Activated CD8-positive, alpha-beta T cell treated with anti-CD3 and anti-CD28 coated beads for 36 hours (primary cell): ENCODE data around the gene PGLYRP3. TPM values are rescaled to one million over a fixed set of nuclear protein-coding genes. Genes with fewer than 3 reads are reported as not detected.
A peak's percentile ranks its signal among the peaks of the same experiment; 100 is the strongest.

ENCODE experiments used
- ATAC-seq: fragments of 200-7000 bp; cut with Tn5 transposase; one replicate; pipeline ENCODE4 v1.10.0; 2021; ENCODE audit warnings: mild to moderate bottlenecking, moderate library complexity
- CTCF ChIA-PET: fragments of 350-600 bp; sonication (Branson Sonifier 250); formaldehyde crosslinking; loops from one replicate; lab custom pipeline; 2021; ENCODE audit warnings: antibody characterized with exemption; lab: Charles Lee
- POLR2A ChIA-PET: fragments of 350-600 bp; sonication (Branson Sonifier 250); formaldehyde crosslinking; loops from one replicate; lab custom pipeline; 2021; ENCODE audit warnings: antibody characterized with exemption; lab: Charles Lee
- DNase-seq: peaks from one replicate; pipeline ENCODE4 v3.0.0-alpha.2; 2020
- H3K27ac Mint-ChIP-seq: one replicate; pipeline ENCODE4 v1.8.0; 2021; ENCODE audit warnings: mild to moderate bottlenecking, mixed read lengths
- H3K27me3 Mint-ChIP-seq: one replicate; pipeline ENCODE4 v1.8.0; 2021; ENCODE audit warnings: mixed read lengths
- H3K36me3 Mint-ChIP-seq: one replicate; pipeline ENCODE4 v1.8.0; 2021; ENCODE audit warnings: low read depth, mixed read lengths
- H3K4me1 Mint-ChIP-seq: one replicate; pipeline ENCODE4 v1.8.0; 2021; ENCODE audit warnings: low read depth, mixed read lengths
- H3K4me3 Mint-ChIP-seq: one replicate; pipeline ENCODE4 v1.8.0; 2021; ENCODE audit warnings: mild to moderate bottlenecking, moderate library complexity, mixed read lengths
- H3K9me3 Mint-ChIP-seq: one replicate; pipeline ENCODE4 v1.8.0; 2021; ENCODE audit warnings: mixed read lengths
- CTCF ChIP-seq: fragments of 200-600 bp; IDR thresholded peaks from one replicate; pipeline ENCODE4 v1.8.0; 2022; ENCODE audit warnings: antibody characterized with exemption, mild to moderate bottlenecking
- intact Hi-C: fragments of 100-400 bp; cut with micrococcal nuclease; formaldehyde crosslinking; loops from one replicate; pipeline ENCODE4 v1.10.0; 2022
- total RNA-seq, 2 experiments: library from RNA; stranded (reverse); gene quantifications; one replicate each; pipeline ENCODE4 v1.2.3, GENCODE V29; 2021

Gene PGLYRP3
- total RNA-seq, 2 experiments from 2014 or later: not detected

GRCh38 chr1:153306303-153307220 is 6.2 kb downstream of the PGLYRP3 start:
- intact Hi-C loops: no loop called here
- Mint-ChIP-seq H3K9me3 (no peaks in the 10 kb centered on the region), H3K27me3 (no peaks in the 10 kb centered on the region), H3K4me1 (no peaks in the 10 kb centered on the region), H3K4me3 (no peak overlapping the region), H3K36me3 (no peaks in the 10 kb centered on the region), H3K27ac (no peak overlapping the region)
- no peak for TF ChIP-seq CTCF
- ATAC-seq (no peak), DNase-seq (no peak)
- ChIA-PET CTCF (interaction anchor here (1.5 kb wide), 1 partner anchor 18 kb away, joined by 5 read pairs; no protein-coding TSS in a partner anchor), POLR2A (no interaction called here)

GRCh38 chr1:153305682-153306081 is 7.1 kb downstream of the PGLYRP3 start:
- no peak for TF ChIP-seq CTCF
- ATAC-seq (no peak), DNase-seq (no peak)
- no peaks in the 10 kb centered on the region for H3K4me1 Mint-ChIP-seq
- no peaks in the 10 kb centered on the region for H3K9me3 Mint-ChIP-seq
- CTCF ChIA-PET: interaction anchor here (1.5 kb wide), 1 partner anchor 17 kb away, joined by 5 read pairs; no protein-coding TSS in a partner anchor
- no peaks in the 10 kb centered on the region for H3K36me3 Mint-ChIP-seq
- H3K27ac Mint-ChIP-seq: no peak overlapping the region
- POLR2A ChIA-PET: no interaction called here
- no peaks in the 10 kb centered on the region for H3K27me3 Mint-ChIP-seq
- no peak overlapping the region for H3K4me3 Mint-ChIP-seq
- intact Hi-C loops: no loop called here

- CTCF ChIA-PET: interaction anchor here (1.2 kb wide), 1 partner anchor 11 kb away, joined by 3 read pairs; no protein-coding TSS in a partner anchor
These were observed 10.4 kb downstream of the PGLYRP3 start for GRCh38 chr1:153302308-153302707.

GRCh38 chr1:153293851-153294250 is 18.9 kb downstream of the PGLYRP3 start:
- DNase-seq: peak; percentile 7
- CTCF ChIA-PET: no interaction called here
- Mint-ChIP-seq H3K4me1 (peaks cover 12% of the 10 kb centered on the region), H3K36me3 (no peaks in the 10 kb centered on the region), H3K27ac (no peak overlapping the region), H3K9me3 (no peaks in the 10 kb centered on the region), H3K27me3 (peaks cover 6% of the 10 kb centered on the region), H3K4me3 (no peak overlapping the region)
- intact Hi-C loops: no loop called here
- POLR2A ChIA-PET: no interaction called here
- ATAC-seq: no peak
- TF ChIP-seq CTCF: no peak

More at GRCh38 chr1:153302308-153302707, 10.4 kb downstream of the PGLYRP3 start:
- Mint-ChIP-seq H3K36me3 (no peaks in the 10 kb centered on the region), H3K27me3 (no peaks in the 10 kb centered on the region), H3K4me1 (no peaks in the 10 kb centered on the region), H3K9me3 (no peaks in the 10 kb centered on the region), H3K4me3 (no peak overlapping the region), H3K27ac (no peak overlapping the region)
- intact Hi-C loops: no loop called here
- POLR2A ChIA-PET: no interaction called here
- DNase-seq (no peak), ATAC-seq (no peak)
- no peak for TF ChIP-seq CTCF

- peaks cover 12% of the 10 kb centered on the region for H3K4me1 Mint-ChIP-seq
- H3K36me3 Mint-ChIP-seq: no peaks in the 10 kb centered on the region
- TF ChIP-seq CTCF: no peak
- no peak for DNase-seq
- CTCF ChIA-PET: no interaction called here
- H3K27me3 Mint-ChIP-seq: peaks cover 6% of the 10 kb centered on the region
- intact Hi-C loops: no loop called here
- POLR2A ChIA-PET: no interaction called here
- H3K27ac Mint-ChIP-seq: no peak overlapping the region
- H3K9me3 Mint-ChIP-seq: no peaks in the 10 kb centered on the region
- no peak for ATAC-seq
- H3K4me3 Mint-ChIP-seq: no peak overlapping the region
These were observed 19.3 kb downstream of the PGLYRP3 start for GRCh38 chr1:153293480-153293775.
